KMS-11 (cell line): ENCODE results near the gene JAK1.

ENCODE experiments used
- H2AFZ ChIP-seq: fragments of 200-600 bp; sonication (generic); 2 replicates; pipeline ENCODE4 v1.6.1; 2016; ENCODE audit warnings: antibody characterized with exemption, mixed run types, low read depth
- H3K27ac ChIP-seq: fragments of 200-600 bp; sonication (generic); 2 replicates; pipeline ENCODE4 v1.6.1; 2016; ENCODE audit warnings: mild to moderate bottlenecking, mixed run types
- H3K27me3 ChIP-seq: fragments of 200-600 bp; sonication (generic); 2 replicates; pipeline ENCODE4 v1.6.1; 2017; ENCODE audit warnings: mild to moderate bottlenecking, low read depth, mixed run types, moderate library complexity; ENCODE audit not compliant: insufficient read depth
- H3K36me3 ChIP-seq: fragments of 200-600 bp; sonication (generic); 2 replicates; pipeline ENCODE4 v1.6.1; 2017; ENCODE audit warnings: mild to moderate bottlenecking, mixed run types; ENCODE audit not compliant: insufficient read depth
- H3K4me1 ChIP-seq: fragments of 200-600 bp; sonication (generic); 2 replicates; pipeline ENCODE4 v1.6.1; 2016; ENCODE audit warnings: mild to moderate bottlenecking, low read depth, mixed run types; ENCODE audit not compliant: poor library complexity, severe bottlenecking
- H3K4me2 ChIP-seq: fragments of 200-600 bp; sonication (generic); 2 replicates; pipeline ENCODE4 v1.7.0; 2016; ENCODE audit warnings: mild to moderate bottlenecking, mixed run types
- H3K4me3 ChIP-seq: fragments of 200-600 bp; sonication (generic); IDR thresholded peaks from 2 replicates; pipeline ENCODE4 v1.6.1; 2017; ENCODE audit warnings: low read depth, low read length, mixed read lengths; ENCODE audit not compliant: insufficient read depth
- H3K79me2 ChIP-seq: fragments of 200-600 bp; sonication (generic); 2 replicates; pipeline ENCODE4 v1.6.1; 2016; ENCODE audit warnings: low read depth, mixed run types; ENCODE audit not compliant: insufficient read depth
- H3K9ac ChIP-seq: fragments of 200-600 bp; sonication (generic); 2 replicates; pipeline ENCODE4 v1.6.1; 2016; ENCODE audit warnings: mild to moderate bottlenecking, mixed run types
- H4K20me1 ChIP-seq: fragments of 200-600 bp; sonication (generic); 2 replicates; pipeline ENCODE4 v1.6.1; 2016; ENCODE audit warnings: mild to moderate bottlenecking, mixed run types; ENCODE audit not compliant: insufficient read depth
- CTCF ChIP-seq: fragments of 200-600 bp; sonication (generic); conservative IDR thresholded peaks from 2 replicates; pipeline ENCODE4 v1.6.1; 2017; ENCODE audit warnings: low read depth, mild to moderate bottlenecking, antibody characterized with exemption, low read length, moderate library complexity, mixed read lengths

Gene JAK1

GRCh38 chr1:64886877-64887276 is 79.5 kb downstream of the JAK1 start:
- Histone ChIP-seq H3K4me2 (no peak overlapping the region), H2AFZ (no peak overlapping the region), H4K20me1 (no peaks in the 10 kb centered on the region; the same call in 1 of the 2 replicates), H3K9ac (no peak overlapping the region), H3K27me3 (no peaks in the 10 kb centered on the region), H3K36me3 (no peaks in the 10 kb centered on the region), H3K79me2 (peaks cover 35% of the 10 kb centered on the region; the same call in 1 of the 2 replicates), H3K27ac (no peak overlapping the region), H3K4me3 (no peak overlapping the region), H3K4me1 (peaks cover 15% of the 10 kb centered on the region)
- no peak for TF ChIP-seq CTCF

GRCh38 chr1:64885648-64886047 is 80.7 kb downstream of the JAK1 start:
- TF ChIP-seq CTCF = no peak
- peaks cover 7% of the 10 kb centered on the region for H3K4me1 ChIP-seq
- H3K9ac ChIP-seq = no peak overlapping the region
- no peak overlapping the region for H2AFZ ChIP-seq
- no peaks in the 10 kb centered on the region; the same call in 1 of the 2 replicates for H4K20me1 ChIP-seq
- H3K4me2 ChIP-seq = no peak overlapping the region
- no peak overlapping the region for H3K4me3 ChIP-seq
- H3K79me2 ChIP-seq = peaks cover 24% of the 10 kb centered on the region; the same call in 1 of the 2 replicates
- no peaks in the 10 kb centered on the region for H3K36me3 ChIP-seq
- H3K27ac ChIP-seq = no peak overlapping the region
- no peaks in the 10 kb centered on the region for H3K27me3 ChIP-seq

- Histone ChIP-seq H3K4me2 (no peak overlapping the region), H4K20me1 (no peaks in the 10 kb centered on the region; the same call in 1 of the 2 replicates), H3K27ac (no peak overlapping the region), H3K79me2 (peaks cover 12% of the 10 kb centered on the region; the same call in 1 of the 2 replicates), H3K4me3 (no peak overlapping the region), H3K4me1 (peaks cover 6% of the 10 kb centered on the region), H2AFZ (no peak overlapping the region), H3K36me3 (no peaks in the 10 kb centered on the region), H3K9ac (no peak overlapping the region), H3K27me3 (no peaks in the 10 kb centered on the region)
- TF ChIP-seq CTCF = no peak
Observed at GRCh38 chr1:64884261-64885040, 81.9 kb downstream of the JAK1 start.

- no peaks in the 10 kb centered on the region for H3K36me3 ChIP-seq
- H4K20me1 ChIP-seq = no peaks in the 10 kb centered on the region
- H3K27me3 ChIP-seq = no peaks in the 10 kb centered on the region
- TF ChIP-seq CTCF = no peak
- H3K79me2 ChIP-seq = no peaks in the 10 kb centered on the region; the same call in 1 of the 2 replicates
- no peak overlapping the region for H3K4me2 ChIP-seq
- no peak overlapping the region for H2AFZ ChIP-seq
- no peak overlapping the region for H3K4me3 ChIP-seq
- H3K27ac ChIP-seq = no peak overlapping the region
- H3K9ac ChIP-seq = no peak overlapping the region
- H3K4me1 ChIP-seq = no peaks in the 10 kb centered on the region
Observed at GRCh38 chr1:64882574-64883255, 83.6 kb downstream of the JAK1 start.
